ENCODE data around the gene ATP9B. TPM values are rescaled to one million over a fixed set of nuclear protein-coding genes. Genes with fewer than 3 reads are reported as not detected.

The ATP9B gene
- total RNA-seq, 1 donor from 2014 or later = 22.7 TPM

GRCh38 chr18:79309614-79310358 is 240.6 kb downstream of the ATP9B start:
- TF ChIP-seq CTCF (conservative IDR thresholded peaks at IDR 0.05; ENCODE audit: low read depth, low read length) = no peak
- no peak for DNase-seq (ENCODE audit: low read depth)

DNA sequence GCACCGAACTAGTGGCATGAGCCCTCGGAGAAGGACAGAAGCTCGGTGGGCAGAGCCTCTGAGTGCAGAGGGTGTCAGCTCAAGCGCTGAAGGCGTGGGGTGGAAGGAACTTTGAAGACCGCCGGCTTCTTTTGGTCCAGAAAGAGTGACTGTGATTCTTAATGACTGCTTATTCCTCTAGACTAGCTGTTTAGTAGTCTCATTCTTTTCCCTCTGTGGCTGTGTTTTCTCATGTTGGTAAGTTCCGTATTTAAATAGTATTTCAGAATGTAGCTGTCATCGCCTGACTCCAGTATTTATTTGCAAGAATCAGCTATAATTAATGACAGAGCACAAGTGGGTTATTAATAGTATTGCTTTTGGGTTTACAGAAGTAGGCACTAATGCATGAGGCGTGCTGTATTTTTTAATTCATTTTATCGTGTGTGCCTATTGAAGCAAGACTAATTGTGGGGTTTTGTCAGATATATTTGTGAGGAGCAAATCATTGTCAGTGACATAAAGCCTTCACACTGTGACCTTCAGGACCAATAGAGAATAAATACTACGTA is 245.7 kb downstream of the ATP9B start:
- TF ChIP-seq CTCF (conservative IDR thresholded peaks at IDR 0.05; ENCODE audit: low read depth, low read length) = no peak
- no peak overlapping the region for H3K4me3 ChIP-seq (ENCODE audit: low read depth, low read length)
- no peak for DNase-seq (ENCODE audit: low read depth)

More at GRCh38 chr18:79309614-79310358, 240.6 kb downstream of the ATP9B start:
- no peak overlapping the region for H3K4me3 ChIP-seq (ENCODE audit: low read depth, low read length)

- DNase-seq (ENCODE audit: low read depth) = no peak
- H3K4me3 ChIP-seq (ENCODE audit: low read depth, low read length) = no peak overlapping the region
- no peak for TF ChIP-seq CTCF (conservative IDR thresholded peaks at IDR 0.05; ENCODE audit: low read depth, low read length)
Observed at GRCh38 chr18:79315596-79315995, 246.4 kb downstream of the ATP9B start.

- TF ChIP-seq CTCF (conservative IDR thresholded peaks at IDR 0.05; ENCODE audit: low read depth, low read length) = peak; percentile 45
- no peak overlapping the region for H3K4me3 ChIP-seq (ENCODE audit: low read depth, low read length)
- peak; percentile 15 for DNase-seq (ENCODE audit: low read depth)
Observed at GRCh38 chr18:79317703-79318102, 248.5 kb downstream of the ATP9B start.

DNA sequence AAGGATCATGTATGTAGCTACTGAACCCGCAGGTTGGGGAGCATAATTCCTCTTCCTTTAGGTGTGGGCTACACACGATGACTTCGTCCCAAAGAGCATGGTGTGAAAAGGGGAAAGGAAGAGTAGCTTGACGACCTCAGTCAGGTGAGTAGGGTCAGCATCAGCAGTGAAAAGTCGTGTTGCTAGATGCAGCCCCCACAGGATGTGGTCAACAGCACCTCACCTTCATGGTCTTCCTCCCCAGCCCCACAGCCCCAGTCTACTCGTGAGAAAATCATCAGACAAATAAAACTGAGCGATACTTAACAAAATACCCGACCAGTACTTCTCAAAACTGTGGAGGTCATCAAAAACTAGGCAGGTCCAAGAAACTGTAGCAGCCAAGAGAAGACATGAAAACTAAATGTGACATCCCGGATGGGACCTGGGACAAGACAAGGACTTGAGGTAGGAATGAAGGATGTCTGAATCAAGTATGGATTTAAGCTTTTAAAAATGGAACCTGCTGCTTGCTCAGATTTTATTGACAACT is 249.0 kb downstream of the ATP9B start:
- H3K4me3 ChIP-seq (ENCODE audit: low read depth, low read length) = no peak overlapping the region
- no peak for TF ChIP-seq CTCF (conservative IDR thresholded peaks at IDR 0.05; ENCODE audit: low read depth, low read length)
- no peak for DNase-seq (ENCODE audit: low read depth)

DNA sequence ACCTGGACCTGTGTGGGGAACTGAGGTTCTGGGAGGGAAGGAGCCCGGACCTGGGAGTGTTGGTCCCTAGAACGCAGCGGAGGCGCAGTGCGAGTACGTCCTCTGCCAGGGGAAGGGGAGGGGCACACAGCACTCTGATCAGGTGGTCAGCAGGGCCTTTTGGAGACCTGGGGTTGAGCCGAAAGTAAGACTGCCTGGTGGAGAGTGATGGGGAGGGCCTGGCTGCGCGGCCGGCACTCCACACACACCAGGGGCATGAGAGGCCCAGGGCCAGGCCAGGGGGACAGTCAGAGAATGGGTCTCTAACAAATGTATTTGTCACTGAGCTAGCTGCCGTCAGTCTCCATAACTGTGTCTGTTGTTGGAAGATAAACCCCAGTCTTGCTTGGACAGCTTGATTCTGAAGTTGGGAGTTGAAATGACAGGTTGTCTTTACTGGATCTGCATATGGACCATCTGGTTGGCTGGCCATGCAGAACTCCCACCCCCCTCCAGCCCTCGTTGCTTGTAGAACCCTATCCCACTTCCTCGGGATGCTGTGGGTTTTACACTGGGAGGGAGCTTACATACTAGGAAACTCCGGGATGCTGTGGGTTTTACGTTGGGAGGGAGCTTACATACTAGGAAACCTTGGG is 251.1 kb downstream of the ATP9B start:
- no peak for DNase-seq (ENCODE audit: low read depth)
- no peak overlapping the region for H3K4me3 ChIP-seq (ENCODE audit: low read depth, low read length)
- TF ChIP-seq CTCF (conservative IDR thresholded peaks at IDR 0.05; ENCODE audit: low read depth, low read length) = no peak
